ENCODE results near the gene FAM222A. TPM values are rescaled to one million over a fixed set of nuclear protein-coding genes. Genes with fewer than 3 reads are reported as not detected.

FAM222A gene
- total and polyA plus RNA-seq, 2 of the 4 experiments (the other 2 are of a cell fraction): under 0.01 to 0.32 TPM

- Histone ChIP-seq H2BK5ac (ENCODE audit: low read depth, low read length, poor library complexity, severe bottlenecking) (no peak overlapping the region), H3K9ac (ENCODE audit: low read depth, low read length) (no peak overlapping the region), H3K4ac (ENCODE audit: low read depth, low read length) (no peak overlapping the region), H4K5ac (ENCODE audit: low read depth, low read length) (no peak overlapping the region), H3K9me1 (ENCODE audit: insufficient read depth, low read length) (no peaks in the 10 kb centered on the region), H3K23ac (ENCODE audit: low read depth, low read length) (no peak overlapping the region), H2AK5ac (ENCODE audit: low read depth, low read length) (no peak overlapping the region), H3K4me2 (ENCODE audit: low read depth, low read length) (no peak overlapping the region), H3K9me3 (ENCODE audit: control insufficient read depth, insufficient read depth, low read length) (no peaks in the 10 kb centered on the region), H3K79me1 (ENCODE audit: low read depth in 1 of 2, low read length in 2 of 2) (no peaks in the 10 kb centered on the region), H4K91ac (ENCODE audit: insufficient read depth, low read depth, low read length) (no peak overlapping the region), H3K4me3 (ENCODE audit: insufficient read depth, low read depth, low read length) (no peak overlapping the region), H2AK9ac (replicated peaks; ENCODE audit: low read depth, low read length, poor library complexity) (no peak overlapping the region), H3K4me1 (ENCODE audit: control insufficient read depth, insufficient read depth, low read length) (no peaks in the 10 kb centered on the region), H3K27me3 (ENCODE audit: control insufficient read depth, insufficient read depth, low read length) (peaks cover 11% of the 10 kb centered on the region; the same call in 1 of the 2 replicates), H4K20me1 (ENCODE audit: insufficient read depth, low read length) (no peaks in the 10 kb centered on the region), H3K27ac (ENCODE audit: insufficient read depth, low read length) (no peak overlapping the region), H2BK120ac (ENCODE audit: low read depth, low read length) (no peak overlapping the region), H2BK15ac (ENCODE audit: low read depth, low read length) (no peak overlapping the region), H2AFZ (replicated peaks; ENCODE audit: low read length, poor library complexity) (no peak overlapping the region), H3K18ac (ENCODE audit: low read depth, low read length) (no peak overlapping the region), H4K8ac (ENCODE audit: low read depth in 2 of 2, low read length in 2 of 2) (no peak overlapping the region), H3K14ac (replicated peaks; ENCODE audit: low read depth, low read length) (no peak overlapping the region), H2BK20ac (ENCODE audit: low read depth, low read length) (no peak overlapping the region), H3K56ac (ENCODE audit: extremely low read depth, insufficient read depth, low read length) (no peak overlapping the region), H3K36me3 (ENCODE audit: control insufficient read depth, insufficient read depth, low read length) (no peaks in the 10 kb centered on the region)
- in situ Hi-C loops (cut with MboI; ENCODE audit: low sequenced_read_pairs) (no loop called here), intact Hi-C loops (cut with micrococcal nuclease) (no loop called here), dilution Hi-C loops (cut with HindIII; ENCODE audit: low sequenced_read_pairs, unreplicated experiment) (no loop called here)
- ATAC-seq (ENCODE audit: low read depth) (no peak), DNase-seq (no peak)
- POLR2A ChIA-PET (ENCODE audit: unreplicated experiment): no interaction called here
- CTCF ChIA-PET: no interaction called here
- WGBS, 2 experiments (ENCODE audit: extremely low coverage in 2 of 2, insufficient read length in 1 of 2): no CpG with 5 or more reads among the region's 2 CpGs
- TF ChIP-seq CHD1 (IDR thresholded peaks at IDR 0.05; ENCODE audit: low read depth, low read length): no peak
- no peak for TF ChIP-seq MAFK (IDR thresholded peaks at IDR 0.05; ENCODE audit: low read depth, low read length)
- TF ChIP-seq FOS (IDR thresholded peaks at IDR 0.05; ENCODE audit: low read depth, low read length): no peak
- no peak for TF ChIP-seq RCOR1 (IDR thresholded peaks at IDR 0.05; ENCODE audit: insufficient replicate concordance, low read length)
- no peak for TF ChIP-seq USF2 (IDR thresholded peaks at IDR 0.05; ENCODE audit: low read depth, low read length)
- TF ChIP-seq CTCF (conservative IDR thresholded peaks at IDR 0.05; ENCODE audit: low read depth, low read length): no peak
- TF ChIP-seq RFX5 (IDR thresholded peaks at IDR 0.05; ENCODE audit: low read depth, low read length): no peak
- BruUV-seq (replicated peaks): no TSS peak
Measured at GRCh38 chr12:109664402-109664801, 49.2 kb upstream of the FAM222A start.
